ENCODE data around the gene FBXL3. TPM values are rescaled to one million over a fixed set of nuclear protein-coding genes. Genes with fewer than 3 reads are reported as not detected.

FBXL3 gene
- total and polyA plus RNA-seq, 8 donors = 7.5 to 23.8 (median 14.5) TPM

DNA sequence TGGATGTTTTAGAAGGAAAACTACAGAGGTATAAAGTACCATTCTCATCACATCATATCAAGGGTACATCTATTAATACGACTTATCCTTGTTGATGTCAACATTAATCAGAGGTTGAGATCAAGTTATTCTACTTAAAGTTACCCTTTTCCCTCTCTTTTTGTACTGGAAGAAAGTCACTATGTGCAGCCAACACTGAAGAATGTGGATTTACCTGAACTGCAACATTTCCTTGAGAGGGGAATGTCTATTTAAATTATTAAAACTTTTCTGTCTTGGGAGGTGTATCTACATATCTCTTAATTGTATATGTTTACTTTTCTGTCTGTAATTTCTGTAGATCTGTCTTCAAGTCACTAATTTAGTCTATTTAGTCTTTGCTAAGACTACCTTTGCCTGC, 2.5 kb upstream of the FBXL3 start:
- H3K4me3 ChIP-seq = no peak overlapping the region
- DNase-seq = no peak
- intact Hi-C loops (cut with DNase I) = no loop called here
- H3K27me3 ChIP-seq = no peaks in the 10 kb centered on the region
- 66 to 86% methylated on average over 1 of the region's 1 CpG for WGBS, 2 donors
- TF ChIP-seq CTCF (IDR thresholded peaks at IDR 0.05) = no peak
- H3K4me1 ChIP-seq = peaks cover 5 to 13% (median 7%) of the 10 kb centered on the region in 3 donors
- FAIRE-seq = no peak
- no peak overlapping the region for H3K27ac ChIP-seq
- no peak for ATAC-seq
- H3K9me3 ChIP-seq = no peaks in the 10 kb centered on the region
- no peaks in the 10 kb centered on the region for H3K36me3 ChIP-seq

GRCh38 chr13:77028202-77028601, 1.2 kb upstream of the FBXL3 start:
- WGBS, 2 donors = 69 to 77% methylated on average over 5 of the region's 5 CpGs
- H3K27ac ChIP-seq = no peak overlapping the region
- TF ChIP-seq CTCF (IDR thresholded peaks at IDR 0.05) = no peak
- no peaks in the 10 kb centered on the region for H3K9me3 ChIP-seq
- H3K36me3 ChIP-seq = no peaks in the 10 kb centered on the region
- FAIRE-seq (no peak), DNase-seq (no peak), ATAC-seq (no peak)
- H3K27me3 ChIP-seq = no peaks in the 10 kb centered on the region
- H3K4me3 ChIP-seq = no peak overlapping the region
- peaks cover 7 to 18% (median 15%) of the 10 kb centered on the region in 3 donors for H3K4me1 ChIP-seq
- intact Hi-C loops (cut with DNase I) = no loop called here

DNA sequence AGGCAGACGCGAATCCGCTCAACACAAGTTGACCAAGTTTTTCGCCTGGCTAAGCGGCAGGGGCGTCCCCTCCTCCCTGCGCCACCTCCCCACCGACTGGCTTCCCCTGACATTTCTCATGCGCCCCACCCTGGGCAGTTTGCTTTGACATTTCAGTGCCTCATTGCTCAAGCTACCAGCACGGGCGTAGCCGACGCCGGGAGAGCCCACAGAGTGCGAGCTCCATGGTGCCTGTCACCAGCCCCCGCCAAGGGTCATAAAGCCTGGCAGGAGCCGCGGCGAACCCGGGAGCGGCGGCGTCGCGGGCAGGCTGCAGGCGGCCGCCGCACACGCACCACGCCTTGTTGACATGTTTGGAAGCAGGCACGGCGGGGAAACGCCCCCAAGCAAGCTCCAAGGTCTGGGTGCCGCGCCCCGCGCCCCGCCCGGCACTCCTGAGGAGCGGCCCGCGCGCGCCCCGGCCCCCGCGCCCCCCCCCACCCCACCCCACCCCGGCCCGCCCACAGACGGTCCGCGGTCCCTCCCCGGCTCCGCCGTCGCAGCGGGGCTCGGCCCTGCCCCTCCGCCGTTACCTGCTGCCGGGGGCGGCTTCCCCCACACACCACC, 601 bp downstream of the FBXL3 start:
- H3K9me3 ChIP-seq = no peaks in the 10 kb centered on the region
- H3K36me3 ChIP-seq = no peaks in the 10 kb centered on the region
- TF ChIP-seq CTCF (IDR thresholded peaks at IDR 0.05) = no peak
- ATAC-seq = peak; percentile 79 to 84 (median 80)
- intact Hi-C loops (cut with DNase I) = no loop called here
- peak overlapping the region; percentile 98 to 100 (median 98) for H3K27ac ChIP-seq
- DNase-seq = peak; percentile 84 to 92 (median 86)
- peak overlapping the region; percentile 77 to 99 (median 86) for H3K4me3 ChIP-seq
- FAIRE-seq = no peak
- H3K27me3 ChIP-seq = no peaks in the 10 kb centered on the region
- peaks cover 7 to 25% (median 22%) of the 10 kb centered on the region in 3 donors for H3K4me1 ChIP-seq
- 0 to 1% methylated on average over 35 to 60 of the region's 62 CpGs for WGBS, 2 donors

DNA sequence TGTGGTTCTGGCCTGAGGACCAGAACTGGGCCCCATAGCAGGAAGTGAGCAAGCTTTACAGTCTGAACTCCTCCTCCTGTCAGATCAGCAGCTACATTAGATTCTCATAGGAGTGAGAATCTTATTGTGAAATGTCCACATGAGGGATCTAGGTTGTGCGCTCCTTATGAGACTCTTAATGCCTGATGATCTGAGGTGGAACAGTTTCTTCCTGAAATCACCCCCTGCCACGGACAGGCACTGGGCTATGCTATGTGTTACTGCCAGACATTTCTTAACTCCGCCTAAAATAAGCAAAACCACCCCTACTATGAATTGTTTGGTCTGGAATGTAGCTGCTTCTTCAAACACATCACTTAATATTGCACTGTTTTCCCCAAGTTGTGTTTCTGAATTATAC, 4.6 kb downstream of the FBXL3 start:
- FAIRE-seq = no peak
- Histone ChIP-seq H3K4me1 (peaks cover 7 to 31% (median 20%) of the 10 kb centered on the region in 3 donors), H3K36me3 (peaks cover 0 to 7% (median 0%) of the 10 kb centered on the region in 3 donors), H3K9me3 (no peaks in the 10 kb centered on the region), H3K27me3 (no peaks in the 10 kb centered on the region), H3K27ac (no peak overlapping the region), H3K4me3 (no peak overlapping the region)
- intact Hi-C loops (cut with DNase I) = no loop called here
- no peak for DNase-seq
- no peak for TF ChIP-seq CTCF (IDR thresholded peaks at IDR 0.05)
- WGBS, 2 donors = 57% methylated on average over 3 of the region's 3 CpGs
- no peak for ATAC-seq

GRCh38 chr13:77019756-77020155, 7.2 kb downstream of the FBXL3 start:
- intact Hi-C loops (cut with DNase I) = no loop called here

More at GRCh38 chr13:77019756-77020155, 7.2 kb downstream of the FBXL3 start:
- ATAC-seq = no peak
- FAIRE-seq = no peak
- peaks cover 0 to 18% (median 5%) of the 10 kb centered on the region in 3 donors for H3K36me3 ChIP-seq
- no peak for DNase-seq
- H3K27ac ChIP-seq = no peak overlapping the region
- TF ChIP-seq CTCF (IDR thresholded peaks at IDR 0.05) = no peak
- H3K27me3 ChIP-seq = no peaks in the 10 kb centered on the region
- H3K4me3 ChIP-seq = no peak overlapping the region
- H3K4me1 ChIP-seq = peaks cover 4 to 30% (median 25%) of the 10 kb centered on the region in 3 donors
- no peaks in the 10 kb centered on the region for H3K9me3 ChIP-seq

Measured in pancreas (tissue), 10 donors.